HepG2 (cell line): ENCODE measurements around the gene PARM1. TPM values are rescaled to one million over a fixed set of nuclear protein-coding genes. Genes with fewer than 3 reads are reported as not detected.

Experiments
- ATAC-seq: fragments of 200-7000 bp; cut with Tn5 transposase; 3 replicates; pipeline ENCODE4 v1.9.1; 2020; ENCODE audit warnings: mild to moderate bottlenecking, moderate library complexity
- BruUV-seq: library from RNA; stranded (reverse); fragments of 400-500 nt; replicated peaks from 2 replicates; lab custom pipeline; 2021; lab: Mats Ljungman, UMichigan
- CTCF ChIA-PET: fragments of 300-600 bp; formaldehyde crosslinking; extraction: SDS; loops from one replicate; lab custom pipeline; 2021; ENCODE audit warnings: low total read pairs, inconsistent platforms, low intra/inter-chr PET ratio; lab: Yijun Ruan, JAX
- POLR2A ChIA-PET: fragments of 350-600 bp; sonication (Branson Sonifier 250); formaldehyde crosslinking; loops from one replicate; lab custom pipeline; 2020; ENCODE audit warnings: antibody characterized with exemption, inconsistent platforms; lab: Yijun Ruan, JAX
- DNase-seq: peaks from one replicate; pipeline ENCODE4 v3.0.0-alpha.2; 2015; ENCODE audit warnings: low spot score
- FAIRE-seq: peaks from 3 replicates; lab custom pipeline; 2011; peaks lifted over from hg19 to GRCh38; lab: Jason Lieb, UNC
- H2AFZ ChIP-seq: one replicate; pipeline ENCODE4 v1.6.1; 2011; ENCODE audit warnings: low read length, inconsistent platforms
- H3K27ac ChIP-seq: fragments of 300-600 bp; 3 replicates; pipeline ENCODE4 v1.8.0; 2011; ENCODE audit warnings: mixed run types, mild to moderate bottlenecking, mixed read lengths, low read length, inconsistent platforms; ENCODE audit not compliant: insufficient read depth; ENCODE audit errors: extremely low read length
- H3K27me3 ChIP-seq, 2 experiments: fragments of 200-600 bp in 1 of 2; 2 replicates in 1 of 2; 3 replicates in 1 of 2; pipeline versions ENCODE4 v1.6.0 to v1.8.0; 2011; ENCODE audit warnings: low read length in 2 of 2, mild to moderate bottlenecking in 2 of 2, moderate library complexity in 2 of 2, inconsistent platforms in 1 of 2; ENCODE audit not compliant: insufficient read depth in 2 of 2, control insufficient read depth in 1 of 2
- H3K36me3 ChIP-seq, 2 experiments: fragments of 200-600 bp in 1 of 2; replicated peaks in 1 of 2; 2 replicates in 1 of 2; 3 replicates in 1 of 2; pipeline versions ENCODE4 v1.5.1 to v1.8.0; 2011; ENCODE audit warnings: low read length in 2 of 2, inconsistent platforms in 1 of 2; ENCODE audit not compliant: insufficient read depth in 2 of 2, control insufficient read depth in 1 of 2
- H3K4me1 ChIP-seq: 2 replicates; pipeline ENCODE4 v1.5.1; 2012; ENCODE audit warnings: low read length, inconsistent platforms; ENCODE audit not compliant: insufficient read depth
- H3K4me2 ChIP-seq: 2 replicates; pipeline ENCODE4 v1.6.0; 2011; ENCODE audit warnings: low read depth, low read length, inconsistent platforms
- H3K4me3 ChIP-seq, 3 experiments: fragments of 200-600 bp in 1 of 3; sonication (generic), shearing (Covaris generic) in 1 of 3; replicated peaks in 1 of 3; 2 replicates each; pipeline ENCODE4 v1.5.1; 2011 to 2016; ENCODE audit warnings: low read length in 3 of 3, inconsistent platforms in 2 of 3, low read depth in 2 of 3, mild to moderate bottlenecking in 2 of 3, control low read depth in 1 of 3, mixed read lengths in 1 of 3; ENCODE audit not compliant: insufficient read depth in 1 of 3
- H3K79me2 ChIP-seq: one replicate; pipeline ENCODE4 v1.6.1; 2011; ENCODE audit warnings: low read length, inconsistent platforms; ENCODE audit not compliant: insufficient read depth
- H3K9ac ChIP-seq: 2 replicates; pipeline ENCODE4 v1.6.0; 2011; ENCODE audit warnings: mild to moderate bottlenecking, low read depth, low read length, inconsistent platforms; ENCODE audit not compliant: insufficient read depth
- H3K9me3 ChIP-seq: 2 replicates; pipeline ENCODE4 v1.5.1; 2012; ENCODE audit warnings: mild to moderate bottlenecking, low read length
- H4K20me1 ChIP-seq: 2 replicates; pipeline ENCODE4 v1.6.0; 2011; ENCODE audit warnings: inconsistent platforms, mild to moderate bottlenecking, low read length, moderate library complexity; ENCODE audit not compliant: insufficient read depth
- ELF1 ChIP-seq: sonication (generic); formaldehyde crosslinking; IDR thresholded peaks from 2 replicates; pipeline ENCODE4 v1.4.0; 2020; ENCODE audit warnings: missing genetic modification reagents
- HNRNPK ChIP-seq: fragments of 200-400 bp; formaldehyde crosslinking; IDR thresholded peaks from 2 replicates; pipeline ENCODE4 v1.6.1; 2018; ENCODE audit warnings: low read length, low read depth, moderate library complexity, mild to moderate bottlenecking; ENCODE audit not compliant: poor library complexity, severe bottlenecking
- JUNB ChIP-seq: sonication (generic); formaldehyde crosslinking; IDR thresholded peaks from 2 replicates; pipeline ENCODE4 v1.8.0; 2022; ENCODE audit warnings: missing genetic modification reagents, mild to moderate bottlenecking, borderline replicate concordance
- MAZ ChIP-seq, 2 experiments: sonication (generic) in 1 of 2; formaldehyde crosslinking in 1 of 2; IDR thresholded peaks; 2 replicates each; pipeline versions ENCODE4 v1.5.0 to v1.6.1; 2012 to 2020; ENCODE audit warnings: low read depth in 2 of 2, mild to moderate bottlenecking in 2 of 2, borderline replicate concordance in 1 of 2, improper control_type of control experiment in 1 of 2, low read length in 1 of 2, missing genetic modification reagents in 1 of 2, moderate library complexity in 1 of 2
- NFYB ChIP-seq: sonication (generic); formaldehyde crosslinking; IDR thresholded peaks from 2 replicates; pipeline ENCODE4 v1.4.0; 2020; ENCODE audit warnings: missing genetic modification reagents
- SALL1 ChIP-seq: sonication (generic); formaldehyde crosslinking; IDR thresholded peaks from 2 replicates; pipeline ENCODE4 v1.8.0; 2022; ENCODE audit warnings: mild to moderate bottlenecking, missing genetic modification reagents
- U2AF2 ChIP-seq: fragments of 200-400 bp; formaldehyde crosslinking; IDR thresholded peaks from 2 replicates; pipeline ENCODE4 v1.6.1; 2017; ENCODE audit warnings: low read depth, mild to moderate bottlenecking, low read length
- ZMYM2 ChIP-seq: sonication (generic); formaldehyde crosslinking; IDR thresholded peaks from 2 replicates; pipeline ENCODE4 v1.8.0; 2022; ENCODE audit warnings: mild to moderate bottlenecking, missing genetic modification reagents
- ZNF225 ChIP-seq: sonication (generic); formaldehyde crosslinking; IDR thresholded peaks from 2 replicates; pipeline ENCODE4 v1.4.0; 2020; ENCODE audit warnings: mild to moderate bottlenecking, missing genetic modification reagents
- ZNF34 ChIP-seq: sonication (generic); formaldehyde crosslinking; IDR thresholded peaks from 2 replicates; pipeline ENCODE4 v1.4.0; 2020; ENCODE audit warnings: mild to moderate bottlenecking, missing genetic modification reagents, borderline replicate concordance
- ZNF724P ChIP-seq: sonication (generic); formaldehyde crosslinking; IDR thresholded peaks from 2 replicates; pipeline ENCODE4 v1.8.0; 2022; ENCODE audit warnings: missing genetic modification reagents, borderline replicate concordance
- WGBS: methylation state at CpG from one replicate; pipeline ENCODE4 v1.1.6; 2017; ENCODE audit warnings: low lambda C conversion rate; 5-methylcytosine and 5-hydroxymethylcytosine counted together
- in situ Hi-C: cut with HindIII; loops from 2 replicates; pipeline ENCODE4 v1.10.0; 2017; ENCODE audit warnings: low pct_unique_long_range_greater_than_20kb; ENCODE audit not compliant: extremely low pct_ligation_motif_present
- intact Hi-C: fragments of 100-400 bp; cut with micrococcal nuclease; formaldehyde crosslinking; loops from one replicate; pipeline ENCODE4 v1.10.0; 2022; ENCODE audit not compliant: unreplicated experiment
- polyA plus RNA-seq, 8 experiments: library from polyadenylated mRNA; depleted of rRNA in 3 of 8; stranded (reverse) in 7 of 8; unstranded in 1 of 8; fragments of >200 nt; fragmentation: Illumina TruSeq in 4 of 8; extraction: Trizol in 4 of 8; gene quantifications; 2 replicates each; pipeline versions ENCODE4 v1.2.1 to v1.2.3, GENCODE V29; 2011 to 2016; ENCODE audit warnings: low read depth in 4 of 8, missing spikeins in 1 of 8, mixed read lengths in 1 of 8; ENCODE audit not compliant: insufficient read depth in 1 of 8
- total RNA-seq, 5 experiments: library from RNA; depleted of rRNA; stranded (reverse); fragments of >200 nt; fragmentation: Illumina TruSeq; extraction: Trizol; gene quantifications; 2 replicates each; pipeline ENCODE4 v1.2.3, GENCODE V29; 2016; ENCODE audit warnings: low read depth in 1 of 5
- TF ChIP-seq, protein P1 (sequence below): IDR thresholded peaks from 2 replicates; pipeline ENCODE4 v1.6.1; 2016; ENCODE audit warnings: low read depth, borderline replicate concordance

PARM1 gene
- total and polyA plus RNA-seq, 2 of the 13 experiments (the other 11 are each of a cell fraction or from before 2014, with no cell fraction given) = not detected

DNA sequence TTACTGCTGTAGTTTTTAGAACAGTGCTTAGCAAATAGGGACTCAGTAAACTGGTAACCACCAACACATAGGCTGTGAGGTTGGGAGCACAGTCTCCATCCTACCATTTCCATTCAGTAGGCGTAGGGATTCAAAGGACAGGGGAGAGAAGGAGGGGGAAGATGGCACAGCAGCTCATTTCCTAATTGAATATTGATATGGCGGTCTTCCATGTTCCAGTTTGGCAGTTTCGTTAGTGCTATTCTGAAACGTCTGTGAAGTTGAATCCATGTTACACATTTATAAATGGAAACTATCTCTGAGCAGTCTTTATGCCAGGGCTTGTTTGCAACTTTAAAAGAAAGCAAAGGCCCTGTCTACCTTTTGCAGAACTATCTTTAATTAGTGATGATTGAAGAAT lies 105.5 kb downstream of the PARM1 start (continued):
- no peak for TF ChIP-seq U2AF2

DNA sequence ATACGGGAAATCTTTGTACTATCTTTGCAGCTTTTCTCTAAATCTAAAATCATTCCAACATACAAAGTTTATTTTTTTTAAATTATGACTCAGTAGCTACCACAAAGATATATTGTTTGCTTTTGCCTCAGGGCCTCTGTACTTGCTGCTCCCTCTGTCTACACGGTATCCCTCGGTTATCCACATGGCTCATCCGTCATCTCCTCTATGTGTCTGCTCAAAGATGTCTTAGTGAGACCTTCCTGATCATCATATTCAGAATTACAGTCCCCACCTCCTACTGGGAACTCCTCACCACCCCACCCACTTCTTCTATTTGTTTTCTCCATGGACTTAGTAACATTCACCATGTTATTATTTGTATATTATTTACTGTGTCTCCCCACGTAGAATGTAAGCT lies 107.8 kb downstream of the PARM1 start:
- Histone ChIP-seq H3K4me2 (no peak overlapping the region), H3K4me1 (no peaks in the 10 kb centered on the region), H3K79me2 (no peaks in the 10 kb centered on the region), H3K27me3 (no peaks in the 10 kb centered on the region), H3K27ac (no peak overlapping the region), H3K9ac (no peak overlapping the region), H3K4me3 (no peak overlapping the region), H3K9me3 (no peaks in the 10 kb centered on the region), H4K20me1 (no peaks in the 10 kb centered on the region), H3K36me3 (no peaks in the 10 kb centered on the region), H2AFZ (no peak overlapping the region)
- DNase-seq = no peak
- no peak for ATAC-seq
- in situ Hi-C loops (no loop called here), intact Hi-C loops (no loop called here)
- no peak for TF ChIP-seq SALL1 (CRISPR knock-in tag)
- TF ChIP-seq ZNF34 (CRISPR knock-in tag) = no peak
- TF ChIP-seq ZNF225 (CRISPR knock-in tag) = no peak
- TF ChIP-seq, protein P1, sequence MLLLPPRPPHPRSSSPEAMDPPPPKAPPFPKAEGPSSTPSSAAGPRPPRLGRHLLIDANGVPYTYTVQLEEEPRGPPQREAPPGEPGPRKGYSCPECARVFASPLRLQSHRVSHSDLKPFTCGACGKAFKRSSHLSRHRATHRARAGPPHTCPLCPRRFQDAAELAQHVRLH (CRISPR knock-in tag) = no peak
- no peak for TF ChIP-seq ZMYM2 (CRISPR knock-in tag)
- no peak for TF ChIP-seq JUNB (CRISPR knock-in tag)
- TF ChIP-seq ELF1 (CRISPR knock-in tag) = no peak
- TF ChIP-seq HNRNPK = no peak
- TF ChIP-seq NFYB (CRISPR knock-in tag) = no peak
- TF ChIP-seq MAZ (IDR thresholded peaks at IDR 0.05; ENCODE audit: borderline replicate concordance, low read depth, low read length) = no peak
- TF ChIP-seq MAZ (CRISPR knock-in tag; IDR thresholded peaks at IDR 0.05; ENCODE audit: low read depth) = no peak
- TF ChIP-seq ZNF724P = no peak
- BruUV-seq = no TSS peak
- POLR2A ChIA-PET = no interaction called here
- FAIRE-seq = no peak
- CTCF ChIA-PET = no interaction called here
- 17% methylated on average over 4 of the region's 5 CpGs for WGBS
